Colonic mucosa (tissue), 4 donors: ENCODE results near the gene COPB1. TPM values are rescaled to one million over a fixed set of nuclear protein-coding genes. Genes with fewer than 3 reads are reported as not detected.
A peak's percentile ranks its signal among the peaks of the same experiment; 100 is the strongest.

Source experiments
- DNase-seq: peaks from one replicate; pipeline ENCODE4 v3.0.0-alpha.2; 2020
- H3K27ac ChIP-seq: fragments of 200-600 bp; one replicate; pipeline ENCODE4 v1.8.0; 2021
- H3K27me3 ChIP-seq: fragments of 200-600 bp; one replicate; pipeline ENCODE4 v1.8.0; 2021
- H3K36me3 ChIP-seq: fragments of 200-600 bp; one replicate; pipeline ENCODE4 v1.8.0; 2021
- H3K4me1 ChIP-seq: fragments of 200-600 bp; one replicate; pipeline ENCODE4 v1.8.0; 2021; ENCODE audit warnings: mild to moderate bottlenecking
- H3K4me3 ChIP-seq: fragments of 200-600 bp; one replicate; pipeline ENCODE4 v1.8.0; 2021
- H3K9ac ChIP-seq, 2 donors: one replicate each; pipeline ENCODE4 v1.7.0; 2013; ENCODE audit warnings: control low read depth in 2 of 2, low read depth in 2 of 2, low read length in 2 of 2
- H3K9me3 ChIP-seq: fragments of 200-600 bp; one replicate; pipeline ENCODE4 v1.8.0; 2021
- intact Hi-C: fragments of 100-400 bp; cut with DNase I; formaldehyde crosslinking; loops from one replicate; pipeline ENCODE4 v1.14.1; 2022
- total RNA-seq, 2 donors: library from RNA; stranded (reverse); fragmentation: NEBNext Ultra II Directional in 1 of 2; extraction: Animal tissue kit (Norgen Biotek cat#: 25700) in 1 of 2; gene quantifications; one replicate each; pipeline ENCODE4 v1.2.1, GENCODE V29; 2021
- TF ChIP-seq, protein P1 (sequence below): fragments of 200-600 bp; IDR thresholded peaks from one replicate; pipeline ENCODE4 v1.8.0; 2022; ENCODE audit warnings: antibody characterized with exemption, mild to moderate bottlenecking
- donor health status: healthy.
- donor health status: DM: no; HTN: no; CAD: no.
- donor health status: DM: no; HTN: no; CAD: no.

Gene COPB1
- total RNA-seq, 2 donors from 2014 or later, result 95.2 to 112 TPM

DNA sequence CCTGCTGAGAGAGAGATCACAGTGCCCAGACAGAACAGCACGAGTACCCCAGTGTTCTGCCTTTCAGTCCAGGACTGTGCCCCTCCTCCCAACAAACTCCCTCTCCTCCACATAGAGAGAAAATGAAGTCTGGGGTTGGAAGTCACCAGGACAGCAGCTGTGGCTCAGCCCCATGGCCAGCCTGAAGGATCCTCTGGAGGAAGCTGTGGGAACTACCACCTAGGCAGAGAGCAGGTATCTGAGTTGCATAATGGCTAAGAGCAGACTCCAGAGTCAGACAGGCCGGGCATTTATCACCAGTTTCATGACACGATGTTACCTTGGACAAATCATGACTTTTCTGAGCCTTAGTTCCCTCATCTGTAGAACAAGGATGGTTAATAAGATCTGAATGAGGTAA lies 79.4 kb downstream of the COPB1 start:
- TF ChIP-seq, protein P1, sequence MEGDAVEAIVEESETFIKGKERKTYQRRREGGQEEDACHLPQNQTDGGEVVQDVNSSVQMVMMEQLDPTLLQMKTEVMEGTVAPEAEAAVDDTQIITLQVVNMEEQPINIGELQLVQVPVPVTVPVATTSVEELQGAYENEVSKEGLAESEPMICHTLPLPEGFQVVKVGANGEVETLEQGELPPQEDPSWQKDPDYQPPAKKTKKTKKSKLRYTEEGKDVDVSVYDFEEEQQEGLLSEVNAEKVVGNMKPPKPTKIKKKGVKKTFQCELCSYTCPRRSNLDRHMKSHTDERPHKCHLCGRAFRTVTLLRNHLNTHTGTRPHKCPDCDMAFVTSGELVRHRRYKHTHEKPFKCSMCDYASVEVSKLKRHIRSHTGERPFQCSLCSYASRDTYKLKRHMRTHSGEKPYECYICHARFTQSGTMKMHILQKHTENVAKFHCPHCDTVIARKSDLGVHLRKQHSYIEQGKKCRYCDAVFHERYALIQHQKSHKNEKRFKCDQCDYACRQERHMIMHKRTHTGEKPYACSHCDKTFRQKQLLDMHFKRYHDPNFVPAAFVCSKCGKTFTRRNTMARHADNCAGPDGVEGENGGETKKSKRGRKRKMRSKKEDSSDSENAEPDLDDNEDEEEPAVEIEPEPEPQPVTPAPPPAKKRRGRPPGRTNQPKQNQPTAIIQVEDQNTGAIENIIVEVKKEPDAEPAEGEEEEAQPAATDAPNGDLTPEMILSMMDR, result no peak
- Histone ChIP-seq H3K4me1 (no peaks in the 10 kb centered on the region), H3K27me3 (no peaks in the 10 kb centered on the region), H3K9ac (no peak overlapping the region), H3K27ac (no peak overlapping the region), H3K9me3 (no peaks in the 10 kb centered on the region), H3K4me3 (no peak overlapping the region), H3K36me3 (no peaks in the 10 kb centered on the region)
- no peak for DNase-seq
- intact Hi-C loops, result no loop called here

DNA sequence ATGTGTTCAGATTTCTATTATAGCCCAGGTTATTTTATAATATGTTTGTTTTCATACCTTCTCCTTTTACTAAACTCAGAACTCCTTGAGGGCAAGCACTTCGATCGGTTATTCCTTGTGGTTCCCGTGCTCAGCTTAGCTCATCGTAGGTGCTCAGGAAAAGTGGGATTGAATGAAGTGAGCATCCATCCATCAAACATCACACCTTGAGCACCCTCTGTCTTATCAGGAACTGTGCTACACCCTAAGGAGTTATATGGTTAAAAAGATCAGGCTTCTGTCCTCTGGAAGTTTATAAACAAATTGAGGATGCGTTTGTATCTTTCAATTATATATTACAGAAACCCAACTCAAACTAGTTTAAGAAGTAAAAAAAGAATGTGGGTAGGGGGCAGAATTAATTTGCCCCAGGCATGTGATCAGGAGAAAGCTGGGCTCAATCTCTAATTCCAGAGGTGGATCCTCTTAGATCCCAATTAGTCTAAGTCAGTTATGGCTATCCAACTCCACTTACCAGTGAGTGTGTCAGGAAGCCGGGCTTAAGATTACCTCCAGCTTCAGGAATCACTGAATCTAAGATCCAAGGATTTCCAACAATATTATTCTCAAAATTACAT lies 80.7 kb downstream of the COPB1 start:
- no peak overlapping the region for H3K27ac ChIP-seq
- peak; percentile 22 for DNase-seq

DNA sequence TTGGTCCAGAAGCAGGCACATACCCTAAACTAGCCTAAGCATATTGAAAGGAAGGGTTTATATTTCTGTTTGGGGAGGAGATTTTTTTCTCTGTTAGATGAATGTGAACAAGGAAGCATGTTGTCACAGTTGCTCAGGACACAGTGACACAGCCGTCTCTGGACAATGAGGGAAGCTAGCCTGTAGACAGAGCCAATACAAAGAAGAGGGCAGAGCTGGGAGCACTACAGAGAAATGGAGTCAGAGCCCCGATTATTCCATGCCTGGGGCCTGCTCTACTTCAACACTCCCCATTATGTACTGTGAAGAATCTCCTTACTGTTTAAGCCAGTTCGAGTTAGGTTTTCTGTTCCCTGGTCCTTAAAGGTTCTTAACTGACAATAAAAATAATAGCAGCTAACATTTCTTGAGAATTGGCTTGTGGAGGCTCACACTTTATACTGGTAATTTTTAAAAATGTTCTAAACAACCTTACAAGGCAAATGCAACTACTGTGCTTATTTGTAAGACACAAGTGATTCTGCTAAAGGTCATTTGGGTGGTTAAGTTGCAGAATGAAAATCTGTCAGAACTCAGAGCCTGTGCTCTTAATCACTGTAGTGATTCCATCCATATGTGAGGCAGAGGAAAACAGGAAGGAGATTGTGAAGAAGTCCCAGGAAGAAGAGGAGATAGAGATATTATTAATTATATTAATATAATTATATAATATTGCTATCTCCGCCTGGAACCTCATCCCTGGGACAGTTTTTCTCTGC lies 81.8 kb downstream of the COPB1 start:
- no peak overlapping the region for H3K4me3 ChIP-seq
- H3K27me3 ChIP-seq, result no peaks in the 10 kb centered on the region
- no peaks in the 10 kb centered on the region for H3K4me1 ChIP-seq
- TF ChIP-seq, protein P1, result no peak
- no peak overlapping the region for H3K27ac ChIP-seq
- DNase-seq, result no peak
- intact Hi-C loops, result loop anchor here (2.0 kb wide), 1 partner anchor 117 kb away; no protein-coding TSS in a partner anchor
- H3K36me3 ChIP-seq, result no peaks in the 10 kb centered on the region
- no peak overlapping the region for H3K9ac ChIP-seq
- no peaks in the 10 kb centered on the region for H3K9me3 ChIP-seq

More for the DNA sequence above, 80.7 kb downstream of the COPB1 start:
- no peaks in the 10 kb centered on the region for H3K36me3 ChIP-seq
- no peak overlapping the region for H3K9ac ChIP-seq
- intact Hi-C loops, result loop anchor here (2.0 kb wide), 1 partner anchor 118 kb away; no protein-coding TSS in a partner anchor
- H3K27me3 ChIP-seq, result no peaks in the 10 kb centered on the region
- H3K4me1 ChIP-seq, result no peaks in the 10 kb centered on the region
- no peak overlapping the region for H3K4me3 ChIP-seq
- no peaks in the 10 kb centered on the region for H3K9me3 ChIP-seq
- TF ChIP-seq, protein P1, result peak; percentile 46

DNA sequence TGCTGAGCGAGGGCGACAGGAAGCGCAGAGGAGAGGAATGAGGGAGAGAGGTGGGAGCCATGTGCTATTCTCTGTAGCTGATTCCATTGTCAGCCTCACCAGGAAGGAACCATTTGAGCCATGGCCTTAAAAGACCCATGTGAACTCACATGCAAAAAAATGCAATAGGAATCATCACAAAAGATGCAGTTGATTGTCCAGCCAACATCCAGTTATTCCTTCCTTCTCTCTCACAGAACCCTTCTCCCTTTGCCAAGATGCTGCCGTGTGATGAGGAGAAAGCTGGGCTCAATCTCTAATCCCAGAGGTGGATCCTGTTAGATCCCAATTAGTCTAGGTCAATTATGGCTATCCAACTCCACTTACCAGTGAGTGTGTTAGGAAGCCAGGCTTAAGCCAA lies 82.4 kb downstream of the COPB1 start:
- no peaks in the 10 kb centered on the region for H3K4me1 ChIP-seq
- H3K4me3 ChIP-seq, result no peak overlapping the region
- no peak for DNase-seq
- H3K36me3 ChIP-seq, result no peaks in the 10 kb centered on the region
- H3K9me3 ChIP-seq, result no peaks in the 10 kb centered on the region
- TF ChIP-seq, protein P1, result no peak
- H3K9ac ChIP-seq, result no peak overlapping the region
- intact Hi-C loops, result no loop called here
- no peaks in the 10 kb centered on the region for H3K27me3 ChIP-seq
- no peak overlapping the region for H3K27ac ChIP-seq

DNA sequence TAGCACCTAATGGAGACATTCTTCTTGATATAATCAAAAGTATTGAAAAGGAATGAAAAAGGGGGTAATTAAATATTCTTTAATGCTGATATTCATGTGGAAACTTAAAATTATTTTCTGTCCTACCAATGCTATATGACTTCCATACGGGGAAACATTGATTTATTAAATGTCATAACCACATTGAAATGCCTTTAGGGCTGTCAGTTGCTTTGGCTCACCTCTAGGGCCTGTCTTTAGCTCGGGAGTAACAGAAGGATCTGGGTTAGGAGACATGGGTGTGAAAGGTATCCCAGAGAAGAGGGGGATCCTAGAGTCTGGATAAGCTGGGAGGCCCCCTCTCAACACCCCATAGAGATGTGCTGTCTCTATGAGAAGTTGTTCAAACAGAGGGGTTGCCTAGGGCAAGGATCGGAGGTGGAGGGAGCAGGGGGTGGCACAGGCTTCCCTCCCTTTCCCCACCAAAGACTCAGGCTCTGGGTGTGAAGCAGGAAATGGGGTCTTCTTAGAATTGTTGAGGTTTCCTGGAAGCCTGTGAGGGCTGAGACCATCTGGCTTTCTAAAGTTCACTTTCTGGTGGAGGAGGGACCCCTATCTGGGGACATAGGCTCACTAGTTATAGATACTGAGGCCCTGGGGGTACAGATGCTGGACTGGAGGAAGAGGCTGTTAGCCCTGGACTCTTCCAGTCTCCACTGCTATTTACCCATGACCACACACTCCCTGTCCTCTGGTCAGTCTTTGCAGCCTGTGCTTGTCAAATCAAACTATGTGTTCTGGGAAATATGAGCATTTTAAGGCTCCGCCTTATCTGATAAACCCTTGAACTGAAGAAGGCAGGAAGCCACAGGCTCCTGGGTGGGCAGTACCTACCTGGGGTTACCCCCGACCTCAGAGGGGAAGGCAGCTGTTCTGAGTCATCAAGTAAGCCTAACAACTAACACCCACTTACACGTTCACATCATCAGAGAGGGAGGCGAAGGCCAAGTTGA lies 84.8 kb downstream of the COPB1 start:
- intact Hi-C loops, result no loop called here
- no peak overlapping the region for H3K4me3 ChIP-seq
- no peak overlapping the region for H3K9ac ChIP-seq
- no peak for DNase-seq
- TF ChIP-seq, protein P1, result no peak
- H3K27me3 ChIP-seq, result no peaks in the 10 kb centered on the region
- H3K4me1 ChIP-seq, result no peaks in the 10 kb centered on the region
- H3K9me3 ChIP-seq, result no peaks in the 10 kb centered on the region
- no peak overlapping the region for H3K27ac ChIP-seq
- no peaks in the 10 kb centered on the region for H3K36me3 ChIP-seq
